Tibial nerve (tissue), 4 donors: Measurements from ENCODE around the gene CHN2. TPM values are rescaled to one million over a fixed set of nuclear protein-coding genes. Genes with fewer than 3 reads are reported as not detected.

ENCODE experiments used
- DNase-seq, 2 donors: peaks; one replicate each; pipeline ENCODE4 v3.0.0-alpha.2; 2019; ENCODE audit warnings: low spot score in 2 of 2
- H3K27ac ChIP-seq, 4 donors: fragments of 200-600 bp; sonication (generic) in 3 of 4; one replicate each; pipeline ENCODE4 v1.5.1; 2017 to 2019; ENCODE audit warnings: mild to moderate bottlenecking in 1 of 4
- H3K27me3 ChIP-seq, 2 donors: fragments of 200-600 bp; sonication (generic) in 1 of 2; one replicate each; pipeline versions ENCODE4 v1.5.1 to v1.6.0; 2017 to 2019
- H3K36me3 ChIP-seq, 3 donors: fragments of 200-600 bp; sonication (generic); one replicate each; pipeline ENCODE4 v1.5.1; 2018 to 2019
- H3K4me1 ChIP-seq, 4 donors: fragments of 200-600 bp; sonication (generic) in 3 of 4; one replicate each; pipeline ENCODE4 v1.5.1; 2017 to 2019
- H3K4me3 ChIP-seq, 4 donors: fragments of 200-600 bp; sonication (generic) in 3 of 4; one replicate each; pipeline ENCODE4 v1.5.1; 2017 to 2019; ENCODE audit warnings: mild to moderate bottlenecking in 1 of 4, moderate library complexity in 1 of 4
- H3K9me3 ChIP-seq, 4 donors: fragments of 200-600 bp; sonication (generic) in 3 of 4; one replicate each; pipeline ENCODE4 v1.5.1; 2017 to 2019
- CTCF ChIP-seq, 5 experiments: fragments of 200-600 bp in 3 of 5; fragments of 450-650 bp in 2 of 5; sonication (generic) in 3 of 5; IDR thresholded peaks; one replicate each; pipeline ENCODE4 v1.5.1; 2016 to 2019; ENCODE audit warnings: antibody characterized with exemption in 5 of 5, mild to moderate bottlenecking in 3 of 5, moderate library complexity in 2 of 5
- EP300 ChIP-seq, 2 donors: sonication (generic); formaldehyde crosslinking; IDR thresholded peaks; one replicate each; pipeline ENCODE4 v1.6.1; 2017; ENCODE audit warnings: antibody characterized with exemption in 2 of 2, mild to moderate bottlenecking in 1 of 2
- POLR2A ChIP-seq, 2 donors: fragments of 450-650 bp; IDR thresholded peaks; one replicate each; pipeline ENCODE4 v1.6.1; 2017; ENCODE audit warnings: antibody characterized with exemption in 2 of 2, mild to moderate bottlenecking in 2 of 2, moderate library complexity in 2 of 2
- WGBS, 2 donors: methylation state at CpG; one replicate each; pipeline ENCODE4 v1.1.5; 2018; 5-methylcytosine and 5-hydroxymethylcytosine counted together
- total RNA-seq, 4 donors: library from RNA; depleted of rRNA; stranded (reverse); fragments of >200 nt; gene quantifications; one replicate each; pipeline ENCODE4 v1.1.0, GENCODE V29; 2016

Gene CHN2
- total RNA-seq, 4 donors from 2014 or later, result 3.9 to 12.6 (median 7.0) TPM

DNA sequence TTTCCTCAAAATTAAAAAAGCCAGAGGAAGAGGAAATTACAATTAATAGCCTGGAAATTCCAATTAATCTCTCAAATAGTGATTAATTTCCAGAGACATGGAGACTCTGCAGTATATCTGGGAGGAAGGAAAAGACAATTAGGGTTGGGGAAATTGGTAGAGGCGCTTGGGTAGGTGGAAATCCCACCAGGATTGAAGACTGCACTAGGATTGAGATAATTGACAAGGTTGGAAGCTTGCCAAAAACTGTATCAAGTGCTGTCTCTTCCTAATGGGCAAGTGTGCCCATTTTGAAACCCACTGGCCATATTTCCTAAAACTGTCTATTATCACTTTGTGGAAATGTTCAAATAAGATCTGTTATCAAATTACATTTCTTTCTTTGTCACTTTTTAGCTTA, 21.6 kb downstream of the CHN2 start:
- TF ChIP-seq CTCF (IDR thresholded peaks at IDR 0.05) (no peak), POLR2A (IDR thresholded peaks at IDR 0.05) (no peak), EP300 (IDR thresholded peaks at IDR 0.05) (no peak)
- WGBS, 2 donors, result 73 to 84% methylated on average over 1 of the region's 1 CpG
- H3K4me3 ChIP-seq, result no peak overlapping the region
- DNase-seq, result no peak
- no peaks in the 10 kb centered on the region for H3K9me3 ChIP-seq
- no peaks in the 10 kb centered on the region for H3K4me1 ChIP-seq
- no peak overlapping the region for H3K27ac ChIP-seq
- H3K27me3 ChIP-seq, result no peaks in the 10 kb centered on the region
- H3K36me3 ChIP-seq, result no peaks in the 10 kb centered on the region

DNA sequence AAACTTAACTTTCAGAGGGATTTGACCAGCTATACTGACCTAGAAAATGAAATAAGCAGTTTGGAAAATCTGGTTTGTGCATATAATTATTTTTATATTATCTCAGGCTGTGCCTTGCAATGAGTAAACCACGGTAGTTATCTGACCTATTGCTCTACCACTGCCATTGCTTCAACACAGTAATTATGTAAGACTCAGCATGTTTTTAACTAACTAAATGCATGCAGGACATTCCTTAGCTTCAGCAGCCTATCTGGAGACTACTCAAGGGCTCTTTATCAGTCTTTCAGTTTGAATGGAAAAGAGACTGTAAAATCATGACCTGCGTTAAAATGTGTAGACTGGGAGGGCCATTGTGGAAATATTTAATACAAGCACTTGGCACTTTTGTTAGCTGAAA, 22.5 kb downstream of the CHN2 start:
- no peaks in the 10 kb centered on the region for H3K4me1 ChIP-seq
- H3K4me3 ChIP-seq, result no peak overlapping the region
- no peak overlapping the region for H3K27ac ChIP-seq
- H3K36me3 ChIP-seq, result no peaks in the 10 kb centered on the region
- TF ChIP-seq EP300 (IDR thresholded peaks at IDR 0.05), result no peak
- TF ChIP-seq CTCF (IDR thresholded peaks at IDR 0.05), result no peak
- no peak for TF ChIP-seq POLR2A (IDR thresholded peaks at IDR 0.05)
- no peaks in the 10 kb centered on the region for H3K27me3 ChIP-seq
- DNase-seq, result no peak
- WGBS, 2 donors, result 34 to 43% methylated on average over 2 of the region's 2 CpGs
- peaks cover 0 to 5% (median 0%) of the 10 kb centered on the region in 4 donors for H3K9me3 ChIP-seq

- Histone ChIP-seq H3K36me3 (no peaks in the 10 kb centered on the region), H3K4me3 (no peak overlapping the region), H3K27me3 (no peaks in the 10 kb centered on the region), H3K4me1 (no peaks in the 10 kb centered on the region), H3K9me3 (peaks cover 0 to 5% (median 0%) of the 10 kb centered on the region in 4 donors), H3K27ac (no peak overlapping the region)
- TF ChIP-seq CTCF (IDR thresholded peaks at IDR 0.05), result no peak
- TF ChIP-seq EP300 (IDR thresholded peaks at IDR 0.05), result no peak
- no peak for TF ChIP-seq POLR2A (IDR thresholded peaks at IDR 0.05)
- DNase-seq, result no peak
- WGBS, 2 donors, result 67 to 70% methylated on average over 1 of the region's 1 CpG
These were observed 30.2 kb downstream of the CHN2 start for GRCh38 chr7:29224726-29225125.

DNA sequence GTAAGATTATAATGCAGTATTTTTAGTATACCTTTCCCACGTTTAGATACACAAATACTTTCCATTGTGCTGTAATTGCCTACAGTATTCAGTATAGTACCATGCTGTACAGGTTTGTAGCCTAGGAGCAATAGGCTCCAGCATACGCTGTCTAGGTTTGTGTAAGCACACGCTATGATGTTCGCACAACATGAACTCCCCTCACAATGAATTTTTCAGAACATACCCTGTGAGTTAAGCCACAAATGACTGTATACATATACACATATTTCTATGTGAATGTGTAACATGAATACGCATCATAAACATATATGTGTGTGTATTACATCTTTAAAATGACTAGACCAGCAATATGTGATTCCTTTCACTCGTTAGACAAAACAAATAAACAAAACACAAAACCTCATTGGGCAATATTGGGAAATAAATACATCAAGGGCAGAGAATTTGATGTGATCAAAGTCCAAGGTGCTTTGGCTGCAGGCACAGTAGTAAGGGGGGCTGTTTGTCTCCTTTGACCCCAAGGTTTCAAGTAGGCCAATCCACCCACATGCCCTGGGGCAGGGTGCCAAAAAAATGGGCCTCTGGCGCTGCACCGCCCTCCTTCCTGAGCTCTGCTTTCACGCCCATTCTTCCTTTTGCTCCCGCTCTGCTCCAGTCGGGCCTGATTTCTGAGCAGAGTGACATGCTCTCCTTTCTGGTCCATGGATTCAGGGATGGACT, 33.9 kb downstream of the CHN2 start:
- no peak for DNase-seq
- H3K27ac ChIP-seq, result no peak overlapping the region
- no peak overlapping the region for H3K4me3 ChIP-seq
- H3K36me3 ChIP-seq, result no peaks in the 10 kb centered on the region
- TF ChIP-seq CTCF (IDR thresholded peaks at IDR 0.05) (no peak), EP300 (IDR thresholded peaks at IDR 0.05) (no peak), POLR2A (IDR thresholded peaks at IDR 0.05) (no peak)
- WGBS, 2 donors, result 85 to 91% methylated on average over 11 of the region's 11 CpGs
- H3K4me1 ChIP-seq, result no peaks in the 10 kb centered on the region
- no peaks in the 10 kb centered on the region for H3K9me3 ChIP-seq
- no peaks in the 10 kb centered on the region for H3K27me3 ChIP-seq

- Histone ChIP-seq H3K27me3 (no peaks in the 10 kb centered on the region), H3K9me3 (no peaks in the 10 kb centered on the region), H3K36me3 (no peaks in the 10 kb centered on the region), H3K4me1 (no peaks in the 10 kb centered on the region), H3K27ac (no peak overlapping the region), H3K4me3 (no peak overlapping the region)
- WGBS, 2 donors, result 91 to 98% methylated on average over 2 of the region's 2 CpGs
- TF ChIP-seq EP300 (IDR thresholded peaks at IDR 0.05), result no peak
- no peak for TF ChIP-seq POLR2A (IDR thresholded peaks at IDR 0.05)
- TF ChIP-seq CTCF (IDR thresholded peaks at IDR 0.05), result no peak
- no peak for DNase-seq
These were observed 34.5 kb downstream of the CHN2 start for GRCh38 chr7:29229066-29229465.
